ENCODE measurements around the gene GPX3. TPM values are rescaled to one million over a fixed set of nuclear protein-coding genes. Genes with fewer than 3 reads are reported as not detected.
A peak's percentile ranks its signal among the peaks of the same experiment; 100 is the strongest.

Gene GPX3
- total and polyA plus RNA-seq, 10 donors, result 78.7 to 886 (median 303) TPM

DNA sequence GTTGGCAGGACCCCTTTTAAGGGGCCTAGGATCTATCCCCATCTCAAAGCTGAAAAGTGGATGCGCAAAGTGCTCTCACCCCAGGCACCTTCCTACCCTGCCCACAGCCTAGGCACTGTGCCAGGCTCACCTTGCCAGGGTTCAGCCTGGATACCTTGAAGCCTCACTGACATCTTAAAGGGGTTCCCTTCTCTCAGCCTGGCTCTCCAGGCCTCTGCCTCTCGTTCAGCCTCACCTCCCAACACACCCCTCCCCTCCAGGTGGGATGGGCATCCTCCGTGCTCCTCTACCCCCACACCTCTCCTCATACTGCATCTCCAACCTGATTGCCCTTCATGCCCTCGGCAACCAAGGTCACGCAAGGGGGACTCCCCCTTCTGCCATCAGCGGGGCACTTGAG lies 34.9 kb downstream of the GPX3 start:
- Histone ChIP-seq H3K36me3 (peaks cover 0 to 98% (median 81%) of the 10 kb centered on the region in 6 donors), H3K4me1 (peaks cover 16 to 93% (median 60%) of the 10 kb centered on the region in 6 donors), H3K9me3 (no peaks in the 10 kb centered on the region), H3K4me3 (no peak overlapping the region), H3K27ac (peak overlapping the region in 4 of 8 donors; percentile 51 to 95 (median 58)), H3K27me3 (replicated peaks in 1 of 7) (no peaks in the 10 kb centered on the region)
- WGBS, 5 donors, result 77 to 93% (median 77%) methylated on average over 6 of the region's 6 CpGs
- peak; percentile 54 for DNase-seq
- TF ChIP-seq, protein P1, sequence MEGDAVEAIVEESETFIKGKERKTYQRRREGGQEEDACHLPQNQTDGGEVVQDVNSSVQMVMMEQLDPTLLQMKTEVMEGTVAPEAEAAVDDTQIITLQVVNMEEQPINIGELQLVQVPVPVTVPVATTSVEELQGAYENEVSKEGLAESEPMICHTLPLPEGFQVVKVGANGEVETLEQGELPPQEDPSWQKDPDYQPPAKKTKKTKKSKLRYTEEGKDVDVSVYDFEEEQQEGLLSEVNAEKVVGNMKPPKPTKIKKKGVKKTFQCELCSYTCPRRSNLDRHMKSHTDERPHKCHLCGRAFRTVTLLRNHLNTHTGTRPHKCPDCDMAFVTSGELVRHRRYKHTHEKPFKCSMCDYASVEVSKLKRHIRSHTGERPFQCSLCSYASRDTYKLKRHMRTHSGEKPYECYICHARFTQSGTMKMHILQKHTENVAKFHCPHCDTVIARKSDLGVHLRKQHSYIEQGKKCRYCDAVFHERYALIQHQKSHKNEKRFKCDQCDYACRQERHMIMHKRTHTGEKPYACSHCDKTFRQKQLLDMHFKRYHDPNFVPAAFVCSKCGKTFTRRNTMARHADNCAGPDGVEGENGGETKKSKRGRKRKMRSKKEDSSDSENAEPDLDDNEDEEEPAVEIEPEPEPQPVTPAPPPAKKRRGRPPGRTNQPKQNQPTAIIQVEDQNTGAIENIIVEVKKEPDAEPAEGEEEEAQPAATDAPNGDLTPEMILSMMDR (IDR thresholded peaks at IDR 0.05 in 8 of 11, conservative IDR thresholded peaks at IDR 0.05 in 3 of 11), result no peak
- TF ChIP-seq POLR2A (IDR thresholded peaks at IDR 0.05) (no peak), POLR2AphosphoS5 (IDR thresholded peaks at IDR 0.05) (peak; percentile 7 to 27 (median 24))
- intact Hi-C loops (cut with DNase I; ENCODE audit: low total_unique reads), result no loop called here

DNA sequence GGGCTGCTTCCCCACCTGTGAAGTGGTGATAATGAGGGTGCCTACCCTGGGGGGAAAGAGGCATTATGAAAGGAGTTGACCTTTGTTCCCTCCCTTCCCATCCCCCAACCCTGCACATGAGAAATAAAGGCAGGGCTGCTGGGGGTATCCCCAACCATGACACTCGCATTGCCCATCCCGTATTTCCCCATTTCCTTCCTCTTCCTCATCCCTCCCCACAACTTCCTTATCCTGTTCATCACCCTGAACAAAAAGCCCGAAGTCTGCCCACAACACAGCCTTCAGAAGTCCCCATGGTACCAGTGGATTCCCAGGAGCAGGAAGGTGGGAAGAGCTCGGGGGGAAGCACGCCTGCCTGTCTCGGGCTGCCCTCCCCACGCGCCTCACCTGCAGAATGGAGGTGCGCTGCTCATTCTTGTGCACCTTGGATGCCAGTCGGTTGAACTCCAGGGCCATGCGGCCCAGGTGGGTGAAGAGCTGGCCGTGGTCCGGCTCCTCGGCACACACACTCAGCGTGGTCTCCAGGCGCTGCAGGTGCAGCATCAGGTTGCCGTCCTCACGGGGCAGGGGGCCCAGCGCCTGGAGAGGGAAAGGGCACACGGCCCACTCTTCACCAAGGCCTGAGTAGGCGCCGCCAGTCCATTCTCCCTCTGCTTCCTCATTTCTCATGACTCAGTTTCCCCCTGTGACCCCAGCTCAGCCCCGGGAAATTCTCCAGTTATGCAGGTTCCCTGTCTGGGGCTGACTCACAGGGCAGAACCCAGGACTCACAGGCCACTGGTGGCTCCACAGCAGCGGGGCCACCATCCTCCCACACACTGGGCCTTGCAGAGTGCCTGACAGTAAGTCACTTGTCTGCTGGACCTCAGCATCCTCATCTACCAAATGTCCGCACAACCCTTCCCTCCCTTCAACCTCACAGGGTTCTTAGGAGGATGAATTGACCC lies 36.3 kb downstream of the GPX3 start:
- peak overlapping the region in 2 of 8 donors; percentile 12 to 13 for H3K4me3 ChIP-seq
- H3K4me1 ChIP-seq, result peaks cover 24 to 100% (median 69%) of the 10 kb centered on the region in 6 donors
- WGBS, 5 donors, result 76 to 90% (median 80%) methylated on average over 24 to 25 of the region's 25 CpGs
- peak; percentile 79 for DNase-seq
- peaks cover 0 to 98% (median 81%) of the 10 kb centered on the region in 6 donors for H3K36me3 ChIP-seq
- H3K27ac ChIP-seq, result peak overlapping the region in 6 of 8 donors; percentile 14 to 95 (median 58)
- TF ChIP-seq POLR2A (IDR thresholded peaks at IDR 0.05) (no peak), POLR2AphosphoS5 (IDR thresholded peaks at IDR 0.05) (peak; percentile 22 to 63 (median 36))
- intact Hi-C loops (cut with DNase I; ENCODE audit: low total_unique reads), result no loop called here
- no peaks in the 10 kb centered on the region for H3K27me3 ChIP-seq (replicated peaks in 1 of 7)
- H3K9me3 ChIP-seq, result no peaks in the 10 kb centered on the region

DNA sequence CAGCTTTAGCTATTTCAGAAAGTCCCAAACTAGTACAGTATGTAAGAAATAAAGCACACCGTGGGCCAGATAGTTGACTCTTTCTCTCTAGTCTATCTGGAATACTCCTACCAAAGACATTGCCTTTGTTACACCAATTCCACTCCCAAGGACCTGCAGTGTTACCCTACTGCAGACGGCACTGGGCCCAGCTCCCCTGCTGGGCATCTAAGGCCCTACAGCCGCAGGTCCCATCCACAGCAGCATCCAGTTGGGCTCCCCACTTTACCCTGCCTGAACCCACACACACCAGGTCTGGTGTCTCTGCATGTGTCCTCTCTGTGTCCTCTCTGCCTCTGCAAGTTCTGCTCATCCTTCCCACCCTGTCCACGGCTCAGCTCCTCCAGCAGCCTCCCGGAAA lies 37.9 kb downstream of the GPX3 start:
- H3K36me3 ChIP-seq, result peaks cover 4 to 99% (median 88%) of the 10 kb centered on the region in 6 donors
- H3K4me3 ChIP-seq, result peak overlapping the region in 1 of 8 donors; percentile 46
- H3K27me3 ChIP-seq (replicated peaks in 1 of 7), result no peaks in the 10 kb centered on the region
- no peaks in the 10 kb centered on the region for H3K9me3 ChIP-seq
- DNase-seq, result no peak
- no peak for TF ChIP-seq POLR2A (IDR thresholded peaks at IDR 0.05)
- TF ChIP-seq, protein P1 (IDR thresholded peaks at IDR 0.05 in 8 of 11, conservative IDR thresholded peaks at IDR 0.05 in 3 of 11), result no peak
- TF ChIP-seq POLR2AphosphoS5 (IDR thresholded peaks at IDR 0.05), result no peak
- H3K4me1 ChIP-seq, result peaks cover 26 to 100% (median 71%) of the 10 kb centered on the region in 6 donors
- intact Hi-C loops (cut with DNase I; ENCODE audit: low total_unique reads), result no loop called here
- peak overlapping the region in 7 of 8 donors; percentile 77 to 95 (median 85) for H3K27ac ChIP-seq
- WGBS, 5 donors, result 69 to 91% (median 86%) methylated on average over 5 of the region's 5 CpGs

DNA sequence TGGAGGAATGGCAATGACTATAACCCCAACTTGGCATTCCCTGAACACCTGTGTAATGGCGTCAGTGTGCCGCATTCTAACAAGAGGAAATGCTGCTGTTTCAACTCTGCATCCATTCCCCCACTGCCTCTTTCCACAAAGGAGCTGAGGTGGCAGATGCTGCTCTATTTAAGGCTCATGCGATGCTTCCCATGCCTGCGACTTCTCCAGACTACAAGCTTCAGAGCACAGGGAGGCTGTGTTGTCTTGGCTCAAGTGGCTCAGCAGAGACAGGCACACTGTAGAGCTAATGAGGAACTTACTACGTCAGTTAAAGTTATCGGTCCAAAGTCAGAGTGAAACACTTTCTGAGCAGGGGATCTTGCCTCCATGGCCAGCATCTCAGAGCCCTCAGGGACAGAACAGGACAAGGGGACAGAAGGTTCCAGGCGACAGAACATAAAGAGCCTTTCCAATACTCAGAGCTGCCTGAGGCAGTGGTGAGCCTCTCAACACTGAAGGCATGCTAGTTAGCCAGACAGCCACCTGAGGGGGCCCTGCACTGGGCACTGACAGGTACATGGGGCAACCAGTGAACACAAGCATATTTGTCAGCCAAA lies 38.6 kb downstream of the GPX3 start:
- Histone ChIP-seq H3K27me3 (replicated peaks in 1 of 7) (no peaks in the 10 kb centered on the region), H3K4me1 (peaks cover 32 to 100% (median 75%) of the 10 kb centered on the region in 6 donors), H3K36me3 (peaks cover 4 to 99% (median 85%) of the 10 kb centered on the region in 6 donors), H3K4me3 (peak overlapping the region in 1 of 8 donors; percentile 46), H3K27ac (peak overlapping the region; percentile 57 to 95 (median 83)), H3K9me3 (no peaks in the 10 kb centered on the region)
- peak; percentile 72 for DNase-seq
- TF ChIP-seq, protein P1 (IDR thresholded peaks at IDR 0.05 in 8 of 11, conservative IDR thresholded peaks at IDR 0.05 in 3 of 11), result no peak
- TF ChIP-seq POLR2AphosphoS5 (IDR thresholded peaks at IDR 0.05), result peak in 1 of 3 donors; percentile 37
- WGBS, 5 donors, result 63 to 72% (median 70%) methylated on average over 7 of the region's 7 CpGs
- intact Hi-C loops (cut with DNase I; ENCODE audit: low total_unique reads), result no loop called here

Data from spleen (tissue), 11 donors.